Cortex of kidney (tissue), 1 donor: ENCODE measurements around the gene SUPT4H1.
"Not testable (repeated sequence)": the region's sequence is repeated elsewhere in the genome, so short reads cannot be mapped to it uniquely, and the experiment has no call there.

Experiments used
- DNase-seq: peaks from one replicate; lab custom pipeline; 2025; lab: John Stamatoyannopoulos, UW

SUPT4H1 gene

DNA sequence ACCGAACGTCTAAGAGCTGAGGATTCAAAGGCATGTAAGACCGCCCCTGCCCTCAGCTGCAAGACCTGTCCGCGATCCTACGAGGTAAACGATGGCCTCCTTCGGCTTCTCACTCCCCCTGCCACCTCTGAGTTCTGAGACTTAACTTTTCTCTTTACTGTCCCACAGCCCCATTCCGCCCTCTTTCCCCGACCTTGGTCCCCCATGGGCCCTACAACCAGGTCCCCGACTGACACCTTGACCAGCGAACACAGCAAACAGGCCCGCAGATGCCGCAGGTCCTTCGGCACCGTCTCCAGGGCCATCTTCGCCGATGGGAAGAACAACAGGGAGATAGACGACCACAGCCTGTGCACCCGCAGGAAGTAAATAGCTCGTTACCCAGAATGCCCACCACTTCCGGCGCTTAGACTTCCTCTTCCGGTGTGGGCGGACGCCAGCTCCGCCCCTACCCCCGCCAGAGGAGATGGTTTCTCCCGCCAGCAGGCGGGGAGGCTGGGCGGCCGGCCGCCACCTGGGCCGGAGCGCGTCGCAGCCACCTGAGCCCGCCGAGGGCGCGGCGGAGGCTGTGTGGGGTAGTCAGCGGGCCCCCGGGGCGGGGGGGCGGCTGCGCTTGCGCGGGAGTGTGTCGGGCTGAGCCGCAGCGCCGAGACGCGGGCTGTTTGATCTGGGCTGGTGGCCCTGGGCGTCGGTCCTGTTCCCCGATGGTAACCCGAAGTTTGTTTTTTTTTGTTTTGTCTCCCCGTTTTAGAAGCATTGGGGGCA is at the start of gene SUPT4H1:
TSS of gene SUPT4H1 (minus strand) at position 371 of the 765 bp plus-strand sequence. CDS start at position 305, 66 bp downstream.
- DNase-seq, result peak; percentile 56

DNA sequence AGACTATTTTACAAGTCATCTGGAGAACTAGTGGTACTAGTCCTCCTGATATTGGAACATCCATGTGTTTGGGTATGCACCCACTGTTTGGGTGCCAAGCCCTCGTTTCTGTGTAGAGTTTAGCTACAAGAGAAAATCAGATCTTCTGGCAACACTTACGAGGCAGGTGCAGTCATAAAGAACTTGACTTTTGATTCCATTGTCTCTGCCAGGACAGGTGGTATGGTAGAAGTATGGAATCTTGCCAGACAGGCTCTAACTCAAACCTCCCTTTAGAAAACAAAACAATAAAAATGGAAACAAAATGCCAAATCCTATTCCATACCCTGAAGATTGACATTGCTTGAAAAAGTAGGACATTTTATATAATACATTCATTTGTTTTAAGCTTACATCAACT is 49.3 kb upstream of the SUPT4H1 start:
- DNase-seq, result no peak

DNA sequence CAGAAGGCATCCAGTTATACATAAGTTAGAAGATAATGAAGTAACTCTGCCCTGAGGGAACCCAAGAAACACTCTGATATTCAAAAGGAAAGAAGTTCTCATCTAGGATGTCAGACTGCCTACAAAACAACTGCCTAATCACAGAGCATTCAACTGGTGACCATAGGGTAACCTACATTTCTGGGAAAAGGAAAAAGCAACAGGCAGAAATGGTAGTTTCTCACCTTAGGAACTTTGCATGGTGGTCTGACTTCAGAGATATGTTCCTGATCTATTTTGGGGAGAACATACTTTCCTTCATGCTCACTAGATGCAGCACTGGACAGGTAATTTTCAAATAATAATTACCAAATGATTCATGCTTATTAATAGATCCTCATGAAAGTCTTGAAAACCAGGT is 48.8 kb upstream of the SUPT4H1 start:
- no peak for DNase-seq

DNA sequence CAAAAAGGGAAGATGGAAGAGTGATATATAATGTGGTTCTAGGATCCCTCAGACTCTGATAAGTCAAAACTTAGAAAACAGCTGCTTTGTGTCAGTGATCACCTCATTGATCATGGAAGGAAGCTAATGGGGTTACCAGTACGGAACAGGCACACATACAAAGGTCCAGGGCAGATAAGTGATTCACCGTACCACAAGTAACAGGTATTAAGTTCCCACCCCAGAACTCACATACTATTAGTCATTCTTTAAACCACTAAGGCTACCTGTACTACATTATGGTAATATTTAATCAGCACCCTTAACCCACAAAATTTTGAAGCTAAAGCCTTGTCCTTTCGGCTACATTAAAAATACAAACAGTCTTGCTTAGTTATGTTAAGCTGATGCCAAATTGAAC is 48.0 kb upstream of the SUPT4H1 start:
- DNase-seq, result no peak

DNA sequence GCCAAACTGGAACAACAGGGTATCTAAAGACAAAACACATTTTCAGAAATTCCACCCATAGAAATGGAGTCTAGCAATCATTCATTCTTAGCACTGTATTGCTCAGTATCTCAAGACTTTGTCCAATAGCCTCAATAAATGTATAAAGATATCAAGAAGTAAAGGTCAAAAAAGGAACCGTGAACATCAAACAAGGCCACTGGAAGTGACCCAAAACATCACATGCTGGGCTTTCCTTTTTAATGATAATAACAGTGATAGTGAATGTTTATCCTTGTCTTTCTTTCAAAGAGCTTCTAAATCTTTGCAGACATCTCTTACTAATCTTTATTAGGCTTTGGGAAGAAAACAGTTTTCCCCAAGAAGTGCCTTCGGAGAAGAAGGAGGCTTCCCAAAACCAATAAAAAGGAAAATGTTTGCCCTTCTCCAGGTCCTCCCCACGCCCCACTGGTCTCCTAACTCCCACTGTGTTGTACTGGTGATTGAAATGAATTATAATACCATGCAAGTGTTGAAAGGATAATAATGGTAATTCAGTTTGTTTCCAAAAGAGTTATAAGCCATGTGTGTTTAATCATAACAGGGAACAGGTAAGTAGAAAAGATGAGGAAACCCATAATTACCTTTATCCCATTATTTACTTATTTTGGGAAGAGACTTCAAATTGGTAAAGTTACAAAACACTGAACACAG is 46.7 kb upstream of the SUPT4H1 start:
- no peak for DNase-seq

DNA sequence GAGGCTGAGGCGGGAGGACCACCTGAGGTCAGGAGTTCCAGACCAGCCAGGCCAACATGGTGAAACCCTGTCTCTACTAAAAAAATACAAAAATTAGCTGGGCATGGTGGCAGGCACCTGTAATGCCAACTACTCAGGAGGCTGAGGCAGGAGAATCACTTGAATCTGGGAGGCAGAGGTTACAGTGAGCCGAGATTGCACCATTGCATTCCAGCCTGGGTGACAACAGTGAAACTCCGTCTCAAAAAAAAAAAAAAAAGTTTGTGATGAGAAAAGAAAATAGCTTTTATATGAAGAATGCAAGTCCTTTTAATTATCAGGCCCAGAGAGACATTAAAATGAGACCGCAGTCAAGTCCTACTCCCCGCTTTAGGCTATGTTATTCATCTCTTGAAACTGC is 45.4 kb upstream of the SUPT4H1 start:
- DNase-seq, result not testable (repeated sequence)

DNA sequence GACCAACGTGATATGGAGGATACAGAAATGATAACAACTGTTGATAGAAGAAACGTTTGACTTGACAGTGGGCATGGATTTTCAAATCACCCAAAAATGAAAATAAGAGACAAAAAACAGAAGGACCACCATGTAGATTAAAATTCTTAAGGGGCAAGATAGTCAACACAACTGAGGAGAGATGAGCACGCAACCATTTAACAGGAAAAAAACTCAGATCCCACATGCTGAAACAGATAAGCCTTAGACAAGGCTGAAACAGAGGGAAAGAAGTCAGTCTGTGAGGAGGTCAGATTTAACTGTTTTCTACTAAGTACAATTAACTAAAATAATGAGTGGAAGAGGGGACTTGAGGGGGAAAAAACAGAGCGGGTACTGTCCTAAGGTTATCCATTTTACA is 44.2 kb upstream of the SUPT4H1 start:
- no peak for DNase-seq

DNA sequence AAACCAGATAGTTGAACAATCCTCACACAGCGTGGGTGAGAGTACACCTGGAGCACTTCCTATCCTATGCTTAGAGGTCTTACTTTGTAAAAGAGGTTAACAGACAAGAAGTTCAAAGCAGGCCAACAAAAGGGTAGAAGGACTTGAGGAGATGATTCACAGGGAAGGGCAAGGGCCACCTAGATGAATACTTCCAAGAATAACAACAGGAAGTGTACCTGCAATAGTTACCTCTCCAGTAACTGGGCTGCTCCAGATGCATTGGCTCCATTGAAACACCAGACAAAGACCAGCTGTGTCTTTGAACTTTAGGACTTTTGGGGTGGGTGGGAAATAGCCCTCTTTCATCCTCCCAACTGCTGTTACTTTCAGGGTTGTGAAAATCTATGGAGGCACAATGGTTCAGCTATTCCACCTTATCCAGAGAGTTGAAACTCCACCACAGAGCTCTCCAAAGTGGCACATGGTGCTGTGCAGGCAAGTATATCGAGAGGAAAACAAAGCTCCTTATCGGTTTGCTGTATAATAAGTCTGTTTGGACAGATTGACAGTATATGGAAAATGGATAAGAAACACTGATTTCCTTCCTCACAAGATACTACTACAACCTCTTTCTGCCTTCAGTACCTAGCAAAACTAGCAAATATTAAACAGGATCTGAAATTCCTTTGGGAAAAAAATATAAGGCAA is 42.7 kb upstream of the SUPT4H1 start:
- no peak for DNase-seq

DNA sequence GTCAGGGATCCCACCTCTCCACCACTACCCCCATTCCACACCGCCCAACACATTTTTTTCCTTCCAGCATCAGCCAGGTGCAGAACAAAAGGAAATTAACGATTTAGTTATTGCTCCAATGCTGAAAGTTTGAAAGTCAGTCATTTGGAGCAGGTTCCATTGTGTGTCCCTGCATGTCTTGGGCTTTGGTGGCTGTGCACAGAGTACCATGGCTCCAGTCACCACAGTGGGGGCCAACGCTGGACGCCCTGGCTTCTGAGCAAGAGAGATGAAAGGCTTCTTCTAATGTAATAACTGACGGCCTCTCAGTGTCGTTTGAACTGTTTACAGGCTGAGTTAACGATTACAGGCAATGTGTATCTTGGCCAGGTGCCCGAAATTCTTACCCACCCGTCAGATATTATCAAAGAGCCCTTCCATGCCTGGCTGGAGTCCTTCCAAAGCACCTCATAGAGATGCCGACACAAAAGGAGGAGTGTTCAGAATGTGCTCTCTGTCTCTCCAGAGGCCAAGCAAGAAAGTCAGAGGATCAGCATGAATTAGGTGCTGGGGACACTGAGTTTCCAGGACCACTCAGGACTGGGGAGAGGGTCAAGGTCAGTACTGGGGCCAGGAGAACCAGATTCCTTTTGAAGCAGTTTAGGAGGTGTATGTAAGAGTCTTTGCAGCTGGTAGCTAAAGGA is 39.4 kb upstream of the SUPT4H1 start:
- DNase-seq, result no peak

DNA sequence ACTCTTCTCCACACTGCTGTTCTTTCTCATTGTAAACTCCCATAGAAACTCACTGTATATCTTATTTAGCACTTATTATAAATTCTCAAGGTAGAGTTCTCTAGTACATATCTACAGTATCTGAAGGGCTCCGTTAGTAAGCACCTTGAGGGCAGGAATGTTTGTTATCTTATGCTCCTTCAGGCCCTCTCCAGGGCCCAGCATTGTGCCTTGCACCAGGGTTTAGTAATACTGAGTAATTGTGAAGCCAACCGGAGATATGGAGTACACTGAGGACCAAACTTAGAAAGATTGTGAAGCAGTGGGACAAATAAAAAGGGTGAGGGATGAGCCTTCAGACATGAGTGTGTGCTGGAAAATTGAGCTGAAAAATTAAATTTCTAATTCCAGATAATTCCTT is 38.9 kb upstream of the SUPT4H1 start:
- DNase-seq, result no peak

DNA sequence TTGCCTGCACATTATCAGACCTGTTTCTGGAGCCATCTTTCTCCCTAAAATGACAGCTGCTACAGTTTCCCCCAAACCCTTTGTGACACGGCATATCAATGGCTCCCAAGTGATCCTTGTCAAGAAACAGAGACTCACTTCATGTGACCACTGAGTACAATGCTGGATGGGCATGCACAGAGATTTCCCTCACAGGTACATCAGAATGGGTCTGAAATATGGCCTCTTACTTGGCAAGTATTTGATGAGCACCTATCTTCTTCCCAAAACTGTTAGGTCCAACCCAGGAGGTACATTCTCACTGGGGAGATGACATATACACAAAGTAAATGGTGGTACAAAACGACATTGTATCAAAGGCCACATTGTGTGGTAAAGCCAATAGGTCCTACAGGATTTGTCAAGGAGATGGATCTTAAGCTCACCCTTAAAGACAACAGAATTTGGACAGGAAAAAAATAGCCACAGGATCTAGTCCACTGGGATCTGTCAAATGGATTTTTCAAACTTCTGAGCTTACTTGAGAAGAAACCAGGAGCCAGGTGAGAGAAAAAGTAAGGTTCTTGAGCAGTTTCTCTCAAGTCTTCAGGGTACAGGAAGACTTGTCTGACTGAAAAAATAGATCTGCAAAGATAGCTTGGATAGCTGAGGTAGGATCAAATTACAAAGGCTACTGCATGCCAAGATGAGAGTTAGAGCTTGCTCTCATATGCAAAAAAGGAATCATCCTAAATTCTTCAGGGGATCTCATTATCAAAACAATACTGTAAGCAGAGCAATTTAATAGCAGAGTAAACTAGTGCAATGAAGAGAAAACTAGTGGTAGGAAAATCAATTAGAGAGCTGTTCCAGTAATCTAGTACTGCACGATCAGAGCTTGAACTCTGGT is 36.5 kb upstream of the SUPT4H1 start:
- DNase-seq, result no peak

DNA sequence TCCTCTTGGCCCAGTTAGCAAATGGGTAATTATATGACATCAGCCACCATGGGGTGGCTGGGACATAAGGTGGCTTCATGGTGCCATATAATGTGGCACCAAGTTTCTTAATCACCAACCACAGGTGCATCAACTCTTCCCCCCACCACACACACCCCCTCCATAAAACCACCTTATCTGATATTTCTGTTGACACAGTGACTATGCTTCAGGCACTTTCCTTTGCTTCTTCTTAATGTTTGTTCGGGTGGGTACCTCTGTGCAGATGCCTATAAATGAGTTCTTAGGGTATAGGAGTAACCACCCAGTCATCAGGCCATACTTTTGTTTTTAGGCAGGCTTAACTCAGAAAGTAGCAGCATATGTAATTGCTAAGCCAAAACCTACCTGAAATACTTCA is 35.8 kb upstream of the SUPT4H1 start:
- DNase-seq, result no peak

DNA sequence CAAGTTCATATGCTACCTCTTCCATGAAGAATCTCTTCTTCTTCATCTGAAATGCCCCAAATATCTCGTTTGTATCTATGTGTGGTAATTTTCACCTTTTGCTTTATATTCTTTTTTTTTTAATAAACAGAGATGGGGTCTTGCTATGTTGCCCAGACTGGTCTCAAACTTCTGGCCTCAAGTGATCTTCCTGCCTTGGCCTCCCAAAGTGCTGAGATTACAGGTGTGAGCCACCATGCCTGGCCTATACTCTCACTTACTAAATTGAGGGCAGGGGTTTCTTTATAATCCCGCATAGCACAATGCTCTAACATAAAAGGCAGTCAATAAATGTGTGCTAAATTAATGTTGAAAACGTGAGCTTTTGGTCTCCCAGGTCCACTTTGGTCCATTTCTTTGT is 34.7 kb upstream of the SUPT4H1 start:
- DNase-seq, result no peak

DNA sequence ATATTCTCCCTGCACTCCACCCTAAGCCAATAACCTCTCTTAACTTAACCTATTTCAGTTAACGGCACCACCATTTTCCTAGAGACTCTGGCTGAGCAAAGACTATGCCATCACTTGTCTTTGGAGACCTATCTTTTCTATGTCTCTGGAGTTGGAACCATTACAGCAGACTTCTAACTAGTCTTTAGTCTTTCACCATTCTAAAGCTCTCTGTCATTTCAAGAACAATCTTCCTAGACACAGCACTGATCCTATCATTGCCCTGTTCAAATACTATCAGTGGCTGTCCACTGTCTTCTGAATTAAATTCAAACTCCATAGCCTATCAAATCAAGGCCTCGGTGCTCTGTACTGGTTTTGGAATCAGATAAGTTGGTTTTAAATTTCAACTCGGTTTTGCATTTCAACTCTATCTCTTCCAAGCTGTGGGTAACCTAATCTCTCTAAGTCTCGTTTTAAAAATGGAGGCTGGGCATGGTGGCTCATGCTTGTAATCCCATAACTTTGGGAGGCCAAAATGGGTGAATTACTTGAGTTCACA is 33.4 kb upstream of the SUPT4H1 start:
- no peak for DNase-seq

DNA sequence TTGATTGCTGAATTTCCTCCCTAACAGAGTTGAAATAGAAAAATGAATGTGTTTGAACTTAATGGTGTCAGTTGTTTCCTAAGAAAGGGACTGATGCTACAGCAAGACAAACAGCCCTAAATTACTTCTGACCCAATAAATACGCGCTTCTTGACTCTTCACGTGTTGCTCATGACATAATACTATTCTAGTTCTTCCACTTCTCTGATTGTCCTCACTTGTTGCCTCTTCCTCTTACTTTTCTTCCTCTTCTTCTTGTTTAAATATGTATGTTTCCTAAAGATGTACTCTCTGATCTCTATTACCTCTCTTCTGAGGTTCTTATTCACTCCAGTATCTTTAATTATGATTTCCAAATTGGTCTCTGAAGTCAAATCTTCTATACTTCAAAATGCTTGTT is 32.9 kb upstream of the SUPT4H1 start:
- no peak for DNase-seq

DNA sequence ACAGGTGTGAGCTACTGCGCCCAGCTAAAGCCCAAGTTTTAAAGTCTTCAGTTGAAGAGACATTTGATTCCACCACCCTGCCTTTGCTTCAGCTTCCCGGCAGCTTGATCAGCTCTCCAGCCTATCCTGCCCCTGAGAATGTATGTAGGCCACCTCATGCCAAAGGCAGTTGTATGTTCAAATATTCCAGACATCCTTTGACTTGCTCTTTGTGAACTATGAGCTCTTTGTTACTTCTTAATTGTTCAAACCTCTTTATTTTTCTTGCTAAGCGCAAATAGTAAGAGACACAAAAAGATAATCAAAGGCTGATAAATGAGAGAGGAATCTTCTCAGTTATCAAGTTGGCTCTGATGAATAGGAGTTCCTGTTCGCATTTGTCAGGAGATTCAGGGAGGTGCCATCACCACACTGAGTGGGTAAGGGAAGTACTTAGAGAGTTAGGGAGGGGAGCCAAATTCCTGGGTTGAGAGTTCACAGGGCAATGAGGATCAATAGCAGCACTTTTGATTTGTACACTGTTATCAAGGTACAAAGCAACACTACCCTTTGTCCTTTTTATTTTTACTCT is 32.0 kb upstream of the SUPT4H1 start:
- no peak for DNase-seq

DNA sequence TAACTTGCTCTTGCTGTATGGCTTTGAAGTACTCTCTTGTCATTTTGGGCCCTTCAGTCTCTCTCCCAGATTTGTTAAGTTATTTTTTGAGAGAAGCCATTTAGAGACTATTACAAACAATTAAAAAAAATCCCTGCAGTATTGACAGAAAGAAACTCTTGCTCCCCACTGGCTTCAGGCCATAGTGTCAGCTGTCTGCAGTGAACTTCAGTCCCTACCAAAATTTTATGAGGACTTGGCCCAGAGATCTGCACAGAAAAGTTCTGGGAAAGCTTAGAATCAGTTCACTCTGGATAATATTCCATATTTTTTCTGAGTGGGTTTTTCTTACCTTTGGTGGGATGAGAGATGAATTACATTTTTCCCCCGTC is 30.9 kb upstream of the SUPT4H1 start:
- DNase-seq, result no peak

DNA sequence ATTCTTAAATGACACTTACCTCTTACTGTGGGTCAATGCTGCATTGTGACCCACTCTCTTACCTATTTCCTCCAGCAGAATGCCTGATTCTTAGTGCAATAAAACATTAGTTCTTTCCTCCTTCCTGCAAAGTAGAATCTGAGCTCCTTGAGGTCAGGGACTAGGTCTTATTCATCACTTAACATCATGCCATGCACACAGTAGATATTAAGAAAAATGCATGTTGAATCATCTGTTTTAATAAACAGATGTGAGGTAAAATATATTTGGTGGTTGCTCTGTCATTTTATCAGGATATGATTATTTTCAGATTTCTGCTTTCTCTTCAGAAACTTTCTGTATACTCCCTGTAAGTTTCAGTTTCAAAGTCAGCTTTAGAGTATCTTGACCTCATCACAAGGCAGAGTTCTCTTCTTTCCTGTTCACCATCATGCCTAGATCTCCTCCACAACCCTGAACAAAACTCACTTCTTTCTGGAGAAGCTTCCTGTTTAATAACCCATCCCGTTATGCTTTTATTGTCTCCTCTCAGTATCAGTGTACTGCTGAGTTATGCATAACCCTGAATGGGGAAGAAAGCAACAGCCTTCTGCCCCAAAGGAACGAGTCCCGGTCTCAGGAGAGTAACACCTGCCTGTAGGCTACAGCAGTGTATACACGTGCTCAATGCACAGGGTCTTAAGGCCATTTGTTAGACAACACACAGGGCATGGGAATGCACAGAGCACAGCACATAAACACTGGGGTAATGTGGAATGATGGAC is 30.3 kb upstream of the SUPT4H1 start:
- no peak for DNase-seq

DNA sequence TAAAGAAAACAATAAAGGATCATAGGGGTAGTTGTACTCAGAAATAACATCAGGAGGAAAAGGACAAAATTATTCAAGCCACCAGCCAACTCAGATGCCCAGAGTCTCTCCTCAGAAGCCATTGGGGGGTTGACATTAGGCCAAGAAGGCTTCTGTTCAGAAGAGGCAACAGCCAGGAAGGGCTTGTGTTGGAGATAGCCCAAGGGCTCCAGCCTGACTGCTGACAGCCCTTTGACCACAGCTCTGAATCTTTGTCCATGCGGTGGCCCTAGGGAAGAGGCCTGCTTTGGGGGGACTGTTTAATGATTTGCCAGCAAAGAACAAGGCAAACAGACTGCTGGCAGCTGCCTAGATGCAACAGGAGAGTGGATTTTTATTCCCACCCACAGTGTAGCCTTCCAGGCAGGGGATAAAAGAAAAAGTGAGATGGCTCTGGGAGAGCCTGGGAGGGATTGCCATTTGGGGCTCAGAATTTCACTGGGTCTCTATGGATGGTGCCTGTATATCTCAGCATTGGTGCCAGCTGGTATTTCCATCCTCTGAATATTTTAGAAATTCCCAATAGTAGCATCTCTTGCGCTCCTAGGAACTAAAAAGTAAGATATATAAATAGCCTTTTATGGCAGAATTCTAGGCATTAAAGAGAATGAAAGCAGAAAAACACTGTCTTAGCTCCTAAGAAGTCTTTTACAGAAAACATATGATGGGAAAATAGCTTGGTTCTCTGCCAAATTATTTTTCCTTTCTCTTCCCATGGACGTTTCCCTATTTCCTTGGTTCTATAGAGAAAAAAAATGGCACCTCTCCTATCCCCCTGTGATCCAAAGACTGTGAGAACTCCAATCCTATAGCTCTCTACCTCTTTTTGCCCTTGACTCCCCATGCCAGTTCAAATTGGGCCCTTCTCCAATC is 29.4 kb upstream of the SUPT4H1 start:
- DNase-seq, result no peak
